ENCODE results near the gene UBTF. TPM values are rescaled to one million over a fixed set of nuclear protein-coding genes. Genes with fewer than 3 reads are reported as not detected.

The UBTF gene
- total and polyA plus RNA-seq, 9 of the 15 experiments (the other 6 are each of a cell fraction or from before 2014, with no cell fraction given) = 1.2 to 113 (median 83.6) TPM

DNA sequence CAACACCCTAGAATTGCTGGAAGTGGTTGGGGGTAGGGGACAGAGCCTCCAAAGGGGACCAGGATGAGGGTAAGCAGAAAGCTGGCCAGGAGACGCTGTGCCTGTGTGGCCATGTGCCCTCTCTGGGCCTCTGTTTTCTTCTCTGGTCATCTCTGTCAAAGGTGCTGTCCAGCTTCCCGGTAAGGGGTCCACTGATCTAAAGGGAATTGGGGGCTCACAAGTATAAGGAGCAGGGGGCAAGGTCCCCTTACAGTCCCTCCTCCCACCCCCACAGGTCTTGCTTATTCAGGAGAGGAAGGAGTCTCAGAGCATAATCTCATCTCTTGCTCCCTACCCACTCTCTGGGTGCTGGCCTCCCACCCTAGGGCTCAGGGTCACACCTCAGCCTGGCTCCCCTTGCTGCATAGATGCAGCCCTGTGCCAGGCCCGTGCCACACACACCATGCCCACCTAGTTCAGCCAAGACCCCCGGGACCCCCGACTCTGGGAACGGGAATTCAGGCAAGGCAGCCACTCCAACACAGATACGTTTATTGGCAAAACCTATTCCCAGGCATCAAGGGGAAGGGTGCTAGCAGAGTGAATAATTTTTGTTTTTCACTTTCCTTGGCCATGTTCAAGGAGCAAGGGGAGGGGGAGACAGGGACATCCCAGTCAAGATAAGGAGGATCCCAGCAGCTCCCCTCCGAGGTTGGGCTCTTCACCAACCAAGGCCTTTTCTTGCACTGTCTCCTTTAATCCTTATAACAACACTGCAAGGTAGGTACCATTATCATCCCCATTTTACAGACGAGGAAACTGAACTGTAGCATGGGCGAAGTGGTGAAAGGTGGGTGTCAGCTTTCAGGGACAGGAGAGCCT is 28.6 kb upstream of the UBTF start:
- Histone ChIP-seq H3K36me3 (ENCODE audit: control insufficient read depth, insufficient read depth, low read length) (no peaks in the 10 kb centered on the region), H3K4me1 (replicated peaks in 1 of 2; ENCODE audit: control insufficient read depth in 2 of 2, insufficient read depth in 2 of 2, low read length in 2 of 2) (peaks cover 25 to 39% of the 10 kb centered on the region in 2 experiments; a peak in 4 of 5 replicates), H3K27me3 (ENCODE audit: control insufficient read depth in 2 of 2, insufficient read depth in 2 of 2, low read length in 2 of 2) (peaks cover 0 to 8% of the 10 kb centered on the region in 2 experiments; a peak in 1 of 5 replicates), H2AFZ (ENCODE audit: low read depth, low read length) (no peak overlapping the region), H3K9ac (ENCODE audit: insufficient read depth in 1 of 2, low read depth in 2 of 2, low read length in 2 of 2) (peak overlapping the region in 1 of 2 experiments; percentile 53; a peak in 2 of 4 replicates), H3K4me2 (ENCODE audit: insufficient read depth, low read length) (no peak overlapping the region), H3K4me3 (no peak overlapping the region), H3K79me2 (ENCODE audit: control insufficient read depth, insufficient read depth, low read length) (no peaks in the 10 kb centered on the region), H3K9me1 (ENCODE audit: control insufficient read depth, insufficient read depth, low read length) (no peaks in the 10 kb centered on the region), H3K27ac (ENCODE audit: extremely low read depth, low read depth, low read length) (no peak overlapping the region), H3K9me3 (replicated peaks; ENCODE audit: control insufficient read depth, insufficient read depth, low read depth, low read length) (no peaks in the 10 kb centered on the region), H4K20me1 (replicated peaks; ENCODE audit: control insufficient read depth, insufficient read depth, low read length) (peaks cover 4% of the 10 kb centered on the region; the same call in 1 of the 2 replicates)
- FAIRE-seq (no peak), DNase-seq (ENCODE audit: extremely low read depth in 1 of 4, low spot score in 3 of 4) (no peak), ATAC-seq (no peak)
- CTCF ChIA-PET (ENCODE audit: low intra/inter-chr PET ratio) = no interaction called here
- intact Hi-C loops (cut with micrococcal nuclease) (loop anchor here (2.0 kb wide), 1 partner anchor 27 kb away; no protein-coding TSS in a partner anchor), in situ Hi-C loops (cut with MboI) (no loop called here)
- TF ChIP-seq STAG1 (CRISPR knock-in tag; IDR thresholded peaks at IDR 0.05; ENCODE audit: borderline replicate concordance) = no peak
- no peak for TF ChIP-seq ZNF133 (CRISPR knock-in tag; IDR thresholded peaks at IDR 0.05)
- TF ChIP-seq NR2C2 (CRISPR knock-in tag; IDR thresholded peaks at IDR 0.05) = no peak
- 0 out of 2 replicates have a peak, but pooled peaks have one; percentile 7 for TF ChIP-seq NR2C2 (tag; IDR thresholded peaks at IDR 0.05)
- TF ChIP-seq RBM25 (IDR thresholded peaks at IDR 0.05; ENCODE audit: low read depth, low read length, severe bottlenecking) = peak; percentile 71
- TF ChIP-seq MYBL2 (IDR thresholded peaks at IDR 0.05; ENCODE audit: low read depth) = no peak
- TF ChIP-seq MYBL2 (CRISPR knock-in tag; IDR thresholded peaks at IDR 0.05; ENCODE audit: borderline replicate concordance) = no peak
- no peak for TF ChIP-seq RNF2 (IDR thresholded peaks at IDR 0.05)
- TF ChIP-seq, protein P1, sequence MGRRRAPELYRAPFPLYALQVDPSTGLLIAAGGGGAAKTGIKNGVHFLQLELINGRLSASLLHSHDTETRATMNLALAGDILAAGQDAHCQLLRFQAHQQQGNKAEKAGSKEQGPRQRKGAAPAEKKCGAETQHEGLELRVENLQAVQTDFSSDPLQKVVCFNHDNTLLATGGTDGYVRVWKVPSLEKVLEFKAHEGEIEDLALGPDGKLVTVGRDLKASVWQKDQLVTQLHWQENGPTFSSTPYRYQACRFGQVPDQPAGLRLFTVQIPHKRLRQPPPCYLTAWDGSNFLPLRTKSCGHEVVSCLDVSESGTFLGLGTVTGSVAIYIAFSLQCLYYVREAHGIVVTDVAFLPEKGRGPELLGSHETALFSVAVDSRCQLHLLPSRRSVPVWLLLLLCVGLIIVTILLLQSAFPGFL (CRISPR knock-in tag; IDR thresholded peaks at IDR 0.05) = no peak
- no peak for TF ChIP-seq SREBF1 (IDR thresholded peaks at IDR 0.05; ENCODE audit: borderline replicate concordance, low read depth, low read length)
- no peak for TF ChIP-seq ZNF778 (CRISPR knock-in tag; IDR thresholded peaks at IDR 0.05)
- peak; percentile 59; the same call in 1 of the 2 replicates for TF ChIP-seq ZBTB7A (IDR thresholded peaks at IDR 0.05; ENCODE audit: borderline replicate concordance, control insufficient read depth, low read depth, low read length)
- peak; percentile 24 for TF ChIP-seq ZFP36 (IDR thresholded peaks at IDR 0.05; ENCODE audit: low read depth, low read length, partially characterized antibody)
- TF ChIP-seq BRD9 (IDR thresholded peaks at IDR 0.05; ENCODE audit: low read depth, partially characterized antibody) = peak; percentile 78
- 16% methylated on average over 10 of the region's 10 CpGs for WGBS (ENCODE audit: insufficient coverage, low coverage, missing lambda C conversion rate)
- POLR2A ChIA-PET = interaction anchor here (2.7 kb wide), 1 partner anchor 11 kb away, joined by 8 read pairs; no protein-coding TSS in a partner anchor
- BruUV-seq (replicated peaks) = no TSS peak

All from K562 (cell line).